AG04450 (cell line): ENCODE measurements around the gene TMEM178A. TPM values are rescaled to one million over a fixed set of nuclear protein-coding genes. Genes with fewer than 3 reads are reported as not detected.

ENCODE experiments used
- CTCF ChIA-PET: fragments of 300-600, 350-600 bp; formaldehyde crosslinking; extraction: SDS; loops from one replicate; lab custom pipeline; 2022; ENCODE audit warnings: antibody characterized with exemption, inconsistent platforms; lab: Charles Lee
- POLR2A ChIA-PET: fragments of 350-600 bp; formaldehyde crosslinking; extraction: SDS; loops from one replicate; lab custom pipeline; 2021; ENCODE audit warnings: antibody characterized with exemption, inconsistent platforms; lab: Yijun Ruan, JAX
- DNase-seq: peaks from one replicate; pipeline ENCODE4 v3.0.0-alpha.2; 2011; ENCODE audit warnings: low read depth, low spot score
- H3K27ac ChIP-seq: one replicate; pipeline ENCODE4 v1.5.1; 2012; ENCODE audit warnings: low read depth, low read length, control low read depth
- H3K27me3 ChIP-seq: one replicate; pipeline ENCODE4 v1.6.0; 2012; ENCODE audit warnings: low read length; ENCODE audit not compliant: control insufficient read depth, insufficient read depth
- H3K4me3 ChIP-seq: 2 replicates; pipeline ENCODE4 v1.5.1; 2011; ENCODE audit warnings: mild to moderate bottlenecking, low read depth, low read length, control low read depth
- H3K9me3 ChIP-seq: 2 replicates; pipeline ENCODE4 v1.5.1; 2012; ENCODE audit warnings: low read length; ENCODE audit not compliant: control insufficient read depth, insufficient read depth
- CTCF ChIP-seq: IDR thresholded peaks from 2 replicates; pipeline ENCODE4 v1.5.1; 2011; ENCODE audit warnings: low read depth, low read length, control low read depth, inconsistent platforms
- polyA plus RNA-seq: library from polyadenylated mRNA; depleted of rRNA; stranded (reverse); fragments of >200 nt; gene quantifications from 2 replicates; pipeline ENCODE4 v1.2.3, GENCODE V29; 2011

The TMEM178A gene
- polyA plus RNA-seq, 1 experiment = 1.1 TPM

GRCh38 chr2:39638581-39638980 lies 27.1 kb upstream of the TMEM178A start:
- no peak for TF ChIP-seq CTCF
- Histone ChIP-seq H3K4me3 (no peak overlapping the region), H3K27ac (no peak overlapping the region), H3K27me3 (no peaks in the 10 kb centered on the region), H3K9me3 (no peaks in the 10 kb centered on the region)
- ChIA-PET CTCF (no interaction called here), POLR2A (no interaction called here)
- no peak for DNase-seq

DNA sequence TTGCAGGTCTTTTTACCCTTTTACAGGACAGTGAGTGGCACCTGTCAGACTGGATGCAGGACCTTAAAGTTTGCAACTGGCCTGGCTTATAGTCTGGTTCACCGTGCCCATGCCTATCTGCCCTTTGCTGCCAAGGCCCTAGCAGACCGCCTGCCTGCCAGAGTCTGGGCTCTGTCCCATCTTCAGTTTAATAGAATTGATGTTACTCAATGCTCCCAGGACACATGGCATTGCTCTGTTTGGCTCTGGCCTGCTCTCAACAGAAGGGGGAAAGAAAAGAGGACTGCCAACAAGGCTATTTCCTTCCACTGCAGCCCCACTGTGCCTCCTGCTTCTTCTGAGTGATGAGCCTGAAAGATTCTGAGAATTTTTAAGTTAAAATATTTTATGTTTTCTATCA lies 25.6 kb upstream of the TMEM178A start:
- Histone ChIP-seq H3K27ac (no peak overlapping the region), H3K4me3 (no peak overlapping the region), H3K27me3 (no peaks in the 10 kb centered on the region), H3K9me3 (no peaks in the 10 kb centered on the region)
- no peak for DNase-seq
- no peak for TF ChIP-seq CTCF
- CTCF ChIA-PET = no interaction called here
- POLR2A ChIA-PET = no interaction called here

GRCh38 chr2:39640681-39641080 lies 25.0 kb upstream of the TMEM178A start:
- no peak for DNase-seq
- Histone ChIP-seq H3K9me3 (no peaks in the 10 kb centered on the region), H3K27ac (no peak overlapping the region), H3K4me3 (no peak overlapping the region), H3K27me3 (no peaks in the 10 kb centered on the region)
- POLR2A ChIA-PET = no interaction called here
- no peak for TF ChIP-seq CTCF
- CTCF ChIA-PET = no interaction called here

DNA sequence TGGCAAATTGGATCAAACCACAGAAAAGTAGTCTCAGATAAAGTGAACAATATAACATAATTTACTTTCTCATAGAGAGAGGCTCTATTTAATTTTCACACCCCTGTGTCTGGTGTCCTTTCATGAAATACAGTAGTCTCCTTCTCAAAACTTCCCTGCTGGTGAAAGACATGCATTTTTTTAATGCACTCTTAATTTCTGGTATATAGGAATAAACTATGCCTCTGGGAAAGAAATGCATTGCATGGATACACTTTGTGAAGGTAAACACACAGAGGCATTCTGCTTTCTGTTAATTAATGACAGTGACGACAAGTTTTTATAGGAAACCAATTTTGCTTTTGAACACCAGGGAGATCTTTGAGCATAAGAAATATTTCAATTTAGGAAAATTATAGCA lies 24.1 kb upstream of the TMEM178A start:
- ChIA-PET CTCF (interaction anchor here (1.4 kb wide), 1 partner anchor 56 kb away, joined by 3 read pairs; no protein-coding TSS in a partner anchor), POLR2A (interaction anchor here (1.0 kb wide), 1 partner anchor 54 kb away, joined by 3 read pairs; no protein-coding TSS in a partner anchor)
- Histone ChIP-seq H3K4me3 (no peak overlapping the region), H3K9me3 (no peaks in the 10 kb centered on the region), H3K27me3 (no peaks in the 10 kb centered on the region), H3K27ac (no peak overlapping the region)
- TF ChIP-seq CTCF = no peak
- DNase-seq = no peak

- CTCF ChIA-PET = interaction anchor here (1.4 kb wide), 1 partner anchor 55 kb away, joined by 3 read pairs; no protein-coding TSS in a partner anchor
- H3K27me3 ChIP-seq = no peaks in the 10 kb centered on the region
- peak; percentile 57 for DNase-seq
- no peak for TF ChIP-seq CTCF
- no peak overlapping the region for H3K4me3 ChIP-seq
- no peaks in the 10 kb centered on the region for H3K9me3 ChIP-seq
- POLR2A ChIA-PET = interaction anchor here (1.0 kb wide), 1 partner anchor 54 kb away, joined by 3 read pairs; no protein-coding TSS in a partner anchor
- no peak overlapping the region for H3K27ac ChIP-seq
These were observed 23.5 kb upstream of the TMEM178A start for GRCh38 chr2:39642051-39642718.
